Omental fat pad (tissue), 4 donors: ENCODE measurements around the gene RHBDF2. TPM values are rescaled to one million over a fixed set of nuclear protein-coding genes. Genes with fewer than 3 reads are reported as not detected.
"Not testable (repeated sequence)": the region's sequence is repeated elsewhere in the genome, so short reads cannot be mapped to it uniquely, and the experiment has no call there.

Source experiments
- ATAC-seq: fragments of 150-250 bp; one replicate; pipeline ENCODE4 v1.9.1; 2016; ENCODE audit warnings: mild to moderate bottlenecking, moderate library complexity; ENCODE audit not compliant: low FRiP score
- DNase-seq: peaks from one replicate; pipeline ENCODE4 v3.0.0-alpha.2; 2019; ENCODE audit warnings: low spot score
- CTCF ChIP-seq, 3 donors: fragments of 450-650 bp; IDR thresholded peaks; one replicate each; pipeline ENCODE4 v1.5.1; 2016 to 2017; ENCODE audit warnings: antibody characterized with exemption in 3 of 3, mild to moderate bottlenecking in 3 of 3, moderate library complexity in 2 of 3
- total RNA-seq, 4 donors: library from RNA; depleted of rRNA; stranded (reverse); fragments of >200 nt; gene quantifications; one replicate each; pipeline ENCODE4 v1.1.0, GENCODE V29; 2016

Gene RHBDF2
- total RNA-seq, 4 donors from 2014 or later: 29.9 to 77.9 (median 56.7) TPM

- ATAC-seq: no peak
- DNase-seq: no peak
- no peak for TF ChIP-seq CTCF (IDR thresholded peaks at IDR 0.05)
These were observed 18.1 kb upstream of the RHBDF2 start for GRCh38 chr17:76519048-76519966.

- DNase-seq (no peak), ATAC-seq (no peak)
- no peak for TF ChIP-seq CTCF (IDR thresholded peaks at IDR 0.05)
These were observed 16.4 kb upstream of the RHBDF2 start for GRCh38 chr17:76517638-76518038.

- peak; percentile 72 for ATAC-seq
- DNase-seq: no peak
- no peak for TF ChIP-seq CTCF (IDR thresholded peaks at IDR 0.05)
These were observed 14.2 kb upstream of the RHBDF2 start for GRCh38 chr17:76515274-76515949.

- not testable (repeated sequence) for ATAC-seq, DNase-seq
These were observed 13.1 kb upstream of the RHBDF2 start for GRCh38 chr17:76514355-76514754.

GRCh38 chr17:76513306-76513692 is 12.1 kb upstream of the RHBDF2 start:
- no peak for TF ChIP-seq CTCF (IDR thresholded peaks at IDR 0.05)
- ATAC-seq: no peak

GRCh38 chr17:76512366-76513305 is 11.4 kb upstream of the RHBDF2 start:
- DNase-seq (no peak), ATAC-seq (no peak)
- no peak for TF ChIP-seq CTCF (IDR thresholded peaks at IDR 0.05)

More at GRCh38 chr17:76513306-76513692, 12.1 kb upstream of the RHBDF2 start:
- no peak for DNase-seq
